DOHH2 (cell line): ENCODE data around the gene ANGPTL3.
"Not testable (repeated sequence)": the region's sequence is repeated elsewhere in the genome, so short reads cannot be mapped to it uniquely, and the experiment has no call there.

ENCODE experiments used
- CTCF ChIP-seq: fragments of 200-600 bp; sonication (generic); IDR thresholded peaks from one replicate; pipeline ENCODE4 v1.5.1; 2014; ENCODE audit warnings: antibody characterized with exemption, mild to moderate bottlenecking, low read depth, low read length; ENCODE audit not compliant: poor library complexity, severe bottlenecking
- EZH2phosphoT487 ChIP-seq: fragments of 200-600 bp; sonication (generic); IDR thresholded peaks from 2 replicates; pipeline ENCODE4 v1.6.1; 2017; ENCODE audit warnings: borderline replicate concordance, mild to moderate bottlenecking, antibody characterized with exemption, low read length, moderate library complexity, mixed read lengths

GRCh38 chr1:62610588-62610987 lies 13.3 kb downstream of the ANGPTL3 start:
- not testable (repeated sequence) for TF ChIP-seq CTCF, EZH2phosphoT487
